Dendritic cell treated with granulocyte-macrophage colony-stimulating factor and Interleukin-4, amounts not matched to agents 40 ng/mL and 50 ng/mL, for 4 days (primary cell): ENCODE measurements around the gene MUSTN1.

Source experiments
- H3K27ac Mint-ChIP-seq: one replicate; pipeline ENCODE4 v1.8.0; 2022; ENCODE audit warnings: mild to moderate bottlenecking, mixed read lengths
- H3K27me3 Mint-ChIP-seq: one replicate; pipeline ENCODE4 v1.8.0; 2022; ENCODE audit warnings: mild to moderate bottlenecking, mixed read lengths
- H3K36me3 Mint-ChIP-seq: one replicate; pipeline ENCODE4 v1.8.0; 2022; ENCODE audit warnings: low read depth, mixed read lengths
- H3K4me1 Mint-ChIP-seq: one replicate; pipeline ENCODE4 v1.8.0; 2022; ENCODE audit warnings: low read depth, mixed read lengths
- H3K4me3 Mint-ChIP-seq: one replicate; pipeline ENCODE4 v1.8.0; 2022; ENCODE audit warnings: mild to moderate bottlenecking, moderate library complexity, mixed read lengths
- H3K9me3 Mint-ChIP-seq: one replicate; pipeline ENCODE4 v1.8.0; 2022; ENCODE audit warnings: mixed read lengths
- intact Hi-C: fragments of 100-400 bp; cut with micrococcal nuclease; formaldehyde crosslinking; loops from one replicate; pipeline ENCODE4 v1.15.0; 2022

Gene MUSTN1

GRCh38 chr3:52836471-52836845, 1.6 kb upstream of the MUSTN1 start:
- Mint-ChIP-seq H3K9me3 (no peaks in the 10 kb centered on the region), H3K36me3 (peaks cover 91% of the 10 kb centered on the region), H3K27me3 (no peaks in the 10 kb centered on the region), H3K27ac (no peak overlapping the region), H3K4me1 (peaks cover 7% of the 10 kb centered on the region), H3K4me3 (no peak overlapping the region)
- intact Hi-C loops, result no loop called here

- intact Hi-C loops, result no loop called here
- H3K27me3 Mint-ChIP-seq, result no peaks in the 10 kb centered on the region
- no peak overlapping the region for H3K4me3 Mint-ChIP-seq
- H3K27ac Mint-ChIP-seq, result no peak overlapping the region
- H3K4me1 Mint-ChIP-seq, result peaks cover 13% of the 10 kb centered on the region
- H3K36me3 Mint-ChIP-seq, result peaks cover 86% of the 10 kb centered on the region
- no peaks in the 10 kb centered on the region for H3K9me3 Mint-ChIP-seq
These were observed 1.1 kb upstream of the MUSTN1 start for GRCh38 chr3:52835766-52836470.

GRCh38 chr3:52833202-52833601, 1.6 kb downstream of the MUSTN1 start:
- peaks cover 59% of the 10 kb centered on the region for H3K36me3 Mint-ChIP-seq
- H3K4me1 Mint-ChIP-seq, result peaks cover 11% of the 10 kb centered on the region
- no peaks in the 10 kb centered on the region for H3K27me3 Mint-ChIP-seq
- H3K9me3 Mint-ChIP-seq, result no peaks in the 10 kb centered on the region
- H3K27ac Mint-ChIP-seq, result no peak overlapping the region
- intact Hi-C loops, result no loop called here
- H3K4me3 Mint-ChIP-seq, result no peak overlapping the region

- H3K4me3 Mint-ChIP-seq, result no peak overlapping the region
- H3K36me3 Mint-ChIP-seq, result peaks cover 44% of the 10 kb centered on the region
- H3K9me3 Mint-ChIP-seq, result no peaks in the 10 kb centered on the region
- intact Hi-C loops, result no loop called here
- H3K27me3 Mint-ChIP-seq, result no peaks in the 10 kb centered on the region
- H3K27ac Mint-ChIP-seq, result peak overlapping the region; percentile 14
- H3K4me1 Mint-ChIP-seq, result peaks cover 11% of the 10 kb centered on the region
These were observed 3.1 kb downstream of the MUSTN1 start for GRCh38 chr3:52831500-52832301.

GRCh38 chr3:52830535-52831258, 4.1 kb downstream of the MUSTN1 start, which contains the start of gene ITIH4:
TSS of gene ITIH4 (minus strand) at chr3:52830672. CDS start at chr3:52830642, 30 bp downstream.
- H3K4me1 Mint-ChIP-seq, result peaks cover 11% of the 10 kb centered on the region
- no peaks in the 10 kb centered on the region for H3K27me3 Mint-ChIP-seq
- no peak within 1 kb of the TSS for H3K27ac Mint-ChIP-seq
- no peaks in the 10 kb centered on the region for H3K9me3 Mint-ChIP-seq
- peaks cover 33% of the 10 kb centered on the region for H3K36me3 Mint-ChIP-seq
- intact Hi-C loops, result no loop called here
- no peak within 1 kb of the TSS for H3K4me3 Mint-ChIP-seq

GRCh38 chr3:52829906-52830463, 4.8 kb downstream of the MUSTN1 start:
- peaks cover 11% of the 10 kb centered on the region for H3K4me1 Mint-ChIP-seq
- H3K9me3 Mint-ChIP-seq, result no peaks in the 10 kb centered on the region
- peaks cover 26% of the 10 kb centered on the region for H3K36me3 Mint-ChIP-seq
- no peaks in the 10 kb centered on the region for H3K27me3 Mint-ChIP-seq
- no peak overlapping the region for H3K4me3 Mint-ChIP-seq
- intact Hi-C loops, result no loop called here
- no peak overlapping the region for H3K27ac Mint-ChIP-seq

GRCh38 chr3:52829482-52829881, 5.3 kb downstream of the MUSTN1 start:
- Mint-ChIP-seq H3K4me1 (peaks cover 11% of the 10 kb centered on the region), H3K4me3 (no peak overlapping the region), H3K27ac (no peak overlapping the region), H3K9me3 (no peaks in the 10 kb centered on the region), H3K36me3 (peaks cover 23% of the 10 kb centered on the region), H3K27me3 (no peaks in the 10 kb centered on the region)
- intact Hi-C loops, result no loop called here

GRCh38 chr3:52827866-52828376, 6.9 kb downstream of the MUSTN1 start:
- no peak overlapping the region for H3K27ac Mint-ChIP-seq
- intact Hi-C loops, result no loop called here
- H3K4me1 Mint-ChIP-seq, result peaks cover 11% of the 10 kb centered on the region
- no peaks in the 10 kb centered on the region for H3K27me3 Mint-ChIP-seq
- H3K9me3 Mint-ChIP-seq, result no peaks in the 10 kb centered on the region
- H3K36me3 Mint-ChIP-seq, result peaks cover 20% of the 10 kb centered on the region
- H3K4me3 Mint-ChIP-seq, result no peak overlapping the region

GRCh38 chr3:52827441-52827840, 7.4 kb downstream of the MUSTN1 start:
- H3K27ac Mint-ChIP-seq, result no peak overlapping the region
- no peak overlapping the region for H3K4me3 Mint-ChIP-seq

GRCh38 chr3:52824037-52824436, 10.8 kb downstream of the MUSTN1 start:
- peaks cover 20% of the 10 kb centered on the region for H3K36me3 Mint-ChIP-seq
- intact Hi-C loops, result loop anchor here (5.0 kb wide), 1 partner anchor 82 kb away; no protein-coding TSS in a partner anchor
- H3K4me1 Mint-ChIP-seq, result no peaks in the 10 kb centered on the region
- no peaks in the 10 kb centered on the region for H3K27me3 Mint-ChIP-seq
- no peaks in the 10 kb centered on the region for H3K9me3 Mint-ChIP-seq
- H3K27ac Mint-ChIP-seq, result no peak overlapping the region
- no peak overlapping the region for H3K4me3 Mint-ChIP-seq

More at GRCh38 chr3:52827441-52827840, 7.4 kb downstream of the MUSTN1 start:
- no peaks in the 10 kb centered on the region for H3K27me3 Mint-ChIP-seq
- intact Hi-C loops, result no loop called here
- peaks cover 11% of the 10 kb centered on the region for H3K4me1 Mint-ChIP-seq
- H3K9me3 Mint-ChIP-seq, result no peaks in the 10 kb centered on the region
- H3K36me3 Mint-ChIP-seq, result peaks cover 18% of the 10 kb centered on the region

- Mint-ChIP-seq H3K4me3 (no peak overlapping the region), H3K36me3 (peaks cover 20% of the 10 kb centered on the region), H3K27ac (no peak overlapping the region), H3K4me1 (no peaks in the 10 kb centered on the region), H3K27me3 (no peaks in the 10 kb centered on the region), H3K9me3 (no peaks in the 10 kb centered on the region)
- intact Hi-C loops, result loop anchor here (5.0 kb wide), 1 partner anchor 80 kb away; no protein-coding TSS in a partner anchor
These were observed 12.5 kb downstream of the MUSTN1 start for GRCh38 chr3:52822363-52822762.

GRCh38 chr3:52820736-52821135, 14.1 kb downstream of the MUSTN1 start:
- no peak overlapping the region for H3K4me3 Mint-ChIP-seq
- H3K9me3 Mint-ChIP-seq, result no peaks in the 10 kb centered on the region
- intact Hi-C loops, result loop anchor here (5.0 kb wide), 1 partner anchor 78 kb away; no protein-coding TSS in a partner anchor
- peaks cover 20% of the 10 kb centered on the region for H3K36me3 Mint-ChIP-seq
- no peaks in the 10 kb centered on the region for H3K4me1 Mint-ChIP-seq
- no peaks in the 10 kb centered on the region for H3K27me3 Mint-ChIP-seq
- no peak overlapping the region for H3K27ac Mint-ChIP-seq

GRCh38 chr3:52819936-52820335, 14.9 kb downstream of the MUSTN1 start:
- Mint-ChIP-seq H3K27me3 (no peaks in the 10 kb centered on the region), H3K4me3 (no peak overlapping the region), H3K9me3 (no peaks in the 10 kb centered on the region), H3K4me1 (no peaks in the 10 kb centered on the region), H3K27ac (no peak overlapping the region), H3K36me3 (peaks cover 20% of the 10 kb centered on the region)
- intact Hi-C loops, result loop anchor here (5.0 kb wide), 1 partner anchor 78 kb away; no protein-coding TSS in a partner anchor
